HFFc6 (cell line): ENCODE data around the gene TGFA. TPM values are rescaled to one million over a fixed set of nuclear protein-coding genes. Genes with fewer than 3 reads are reported as not detected.
A peak's percentile ranks its signal among the peaks of the same experiment; 100 is the strongest.

ENCODE experiments used
- DNase-seq: peaks from one replicate; pipeline ENCODE4 v3.0.0-alpha.2; 2018
- H3K27ac Mint-ChIP-seq: 2 replicates; pipeline ENCODE4 v1.8.0; 2020; ENCODE audit warnings: mild to moderate bottlenecking, mixed read lengths
- H3K27me3 Mint-ChIP-seq: 2 replicates; pipeline ENCODE4 v1.8.0; 2021; ENCODE audit warnings: mild to moderate bottlenecking, moderate library complexity, mixed read lengths; ENCODE audit not compliant: insufficient read depth
- H3K36me3 Mint-ChIP-seq: 2 replicates; pipeline ENCODE4 v1.8.0; 2021; ENCODE audit warnings: low read depth, mixed read lengths
- H3K4me1 Mint-ChIP-seq: 2 replicates; pipeline ENCODE4 v1.8.0; 2020; ENCODE audit warnings: low read depth, mixed read lengths
- H3K4me3 Mint-ChIP-seq: 2 replicates; pipeline ENCODE4 v1.8.0; 2020; ENCODE audit warnings: mild to moderate bottlenecking, moderate library complexity, mixed read lengths
- H3K9me3 Mint-ChIP-seq: 2 replicates; pipeline ENCODE4 v1.8.0; 2020; ENCODE audit warnings: mild to moderate bottlenecking, mixed read lengths
- CTCF ChIP-seq: fragments of 200-600 bp; sonication (generic); IDR thresholded peaks from 2 replicates; pipeline ENCODE4 v1.5.0; 2021; ENCODE audit warnings: antibody characterized with exemption, mild to moderate bottlenecking
- total RNA-seq, 6 experiments: library from RNA; stranded (reverse); fragmentation: NEBNext Ultra II Directional; extraction: Animal tissue kit (Norgen Biotek cat#: 25700); gene quantifications; 2 replicates in 1 of 6; 3 replicates in 5 of 6; pipeline ENCODE4 v1.2.3, GENCODE V29; 2021

The TGFA gene
- total RNA-seq, 6 experiments from 2014 or later = 0.05 to 0.38 (median 0.26) TPM; not detected in 3

GRCh38 chr2:70461981-70462876 is 91.4 kb downstream of the TGFA start:
- H3K27me3 Mint-ChIP-seq = peaks cover 46% of the 10 kb centered on the region
- H3K4me1 Mint-ChIP-seq = no peaks in the 10 kb centered on the region
- DNase-seq = no peak
- no peaks in the 10 kb centered on the region for H3K9me3 Mint-ChIP-seq
- no peak overlapping the region for H3K27ac Mint-ChIP-seq
- no peak for TF ChIP-seq CTCF
- no peaks in the 10 kb centered on the region for H3K36me3 Mint-ChIP-seq
- no peak overlapping the region for H3K4me3 Mint-ChIP-seq

- Mint-ChIP-seq H3K4me3 (no peak overlapping the region), H3K36me3 (no peaks in the 10 kb centered on the region), H3K9me3 (no peaks in the 10 kb centered on the region), H3K27me3 (peaks cover 54% of the 10 kb centered on the region), H3K27ac (no peak overlapping the region), H3K4me1 (no peaks in the 10 kb centered on the region)
- no peak for TF ChIP-seq CTCF
- peak; percentile 4 for DNase-seq
Measured at GRCh38 chr2:70461414-70461813, 92.2 kb downstream of the TGFA start.

DNA sequence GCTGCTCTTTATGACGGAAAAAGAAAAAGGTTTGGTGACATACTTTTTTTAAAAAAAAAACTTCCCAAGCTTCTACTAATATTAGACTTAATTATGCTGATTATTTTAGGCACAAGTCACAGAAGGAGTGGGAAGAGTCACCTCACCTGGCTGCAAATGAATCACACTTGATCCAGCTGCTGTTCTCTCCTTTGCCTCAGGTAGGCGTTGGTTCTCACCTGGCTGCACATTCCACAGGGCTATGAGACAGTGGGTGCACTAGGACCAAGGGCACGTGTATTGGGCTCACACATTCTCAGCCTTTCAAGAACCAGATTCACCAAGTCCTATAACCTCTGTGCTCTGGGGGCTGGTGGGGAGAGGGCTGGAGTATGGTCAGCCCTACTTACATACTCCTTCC is 93.3 kb downstream of the TGFA start:
- H3K27ac Mint-ChIP-seq = no peak overlapping the region
- no peaks in the 10 kb centered on the region for H3K9me3 Mint-ChIP-seq
- H3K36me3 Mint-ChIP-seq = no peaks in the 10 kb centered on the region
- no peak for DNase-seq
- no peaks in the 10 kb centered on the region for H3K4me1 Mint-ChIP-seq
- TF ChIP-seq CTCF = no peak
- peaks cover 60% of the 10 kb centered on the region for H3K27me3 Mint-ChIP-seq
- no peak overlapping the region for H3K4me3 Mint-ChIP-seq

- Mint-ChIP-seq H3K27me3 (peaks cover 65% of the 10 kb centered on the region), H3K4me3 (no peak overlapping the region)
- no peak for TF ChIP-seq CTCF
Measured at GRCh38 chr2:70458661-70459060, 95.0 kb downstream of the TGFA start.

GRCh38 chr2:70456585-70457495 is 96.8 kb downstream of the TGFA start:
- Mint-ChIP-seq H3K4me1 (no peaks in the 10 kb centered on the region), H3K27me3 (peaks cover 58% of the 10 kb centered on the region), H3K36me3 (no peaks in the 10 kb centered on the region), H3K27ac (no peak overlapping the region), H3K4me3 (no peak overlapping the region), H3K9me3 (no peaks in the 10 kb centered on the region)
- TF ChIP-seq CTCF = no peak
- no peak for DNase-seq

More at GRCh38 chr2:70458661-70459060, 95.0 kb downstream of the TGFA start:
- H3K9me3 Mint-ChIP-seq = no peaks in the 10 kb centered on the region
- no peaks in the 10 kb centered on the region for H3K36me3 Mint-ChIP-seq
- DNase-seq = no peak
- H3K4me1 Mint-ChIP-seq = no peaks in the 10 kb centered on the region
- H3K27ac Mint-ChIP-seq = no peak overlapping the region
